GM03348 (cell line): ENCODE data around the gene SLC24A3.

Experiments
- DNase-seq: peaks from one replicate; pipeline ENCODE4 v3.0.0; 2012; ENCODE audit warnings: low spot score

Gene SLC24A3

GRCh38 chr20:19272976-19273654, 60.7 kb downstream of the SLC24A3 start:
- no peak for DNase-seq

- no peak for DNase-seq
These were observed 61.6 kb downstream of the SLC24A3 start for GRCh38 chr20:19274001-19274400.

GRCh38 chr20:19274412-19275015, 62.1 kb downstream of the SLC24A3 start:
- no peak for DNase-seq

- DNase-seq, result no peak
These were observed 62.7 kb downstream of the SLC24A3 start for GRCh38 chr20:19275038-19275629.

- DNase-seq, result no peak
These were observed 63.2 kb downstream of the SLC24A3 start for GRCh38 chr20:19275630-19276071.

- no peak for DNase-seq
These were observed 64.9 kb downstream of the SLC24A3 start for GRCh38 chr20:19277381-19277780.

- no peak for DNase-seq
These were observed 71.1 kb downstream of the SLC24A3 start for GRCh38 chr20:19283490-19284025.

- DNase-seq, result no peak
These were observed 72.1 kb downstream of the SLC24A3 start for GRCh38 chr20:19284400-19285178.

- no peak for DNase-seq
These were observed 73.0 kb downstream of the SLC24A3 start for GRCh38 chr20:19285436-19285835.

GRCh38 chr20:19288061-19288460, 75.6 kb downstream of the SLC24A3 start:
- DNase-seq, result no peak

- DNase-seq, result no peak
These were observed 76.2 kb downstream of the SLC24A3 start for GRCh38 chr20:19288636-19289035.

GRCh38 chr20:19289451-19289850, 77.0 kb downstream of the SLC24A3 start:
- no peak for DNase-seq

- DNase-seq, result no peak
These were observed 78.8 kb downstream of the SLC24A3 start for GRCh38 chr20:19291024-19291817.

GRCh38 chr20:19291818-19292132, 79.3 kb downstream of the SLC24A3 start:
- DNase-seq, result no peak

- DNase-seq, result no peak
These were observed 79.8 kb downstream of the SLC24A3 start for GRCh38 chr20:19292254-19292653.

- DNase-seq, result no peak
These were observed 82.6 kb downstream of the SLC24A3 start for GRCh38 chr20:19295076-19295475.

GRCh38 chr20:19298652-19299051, 86.2 kb downstream of the SLC24A3 start:
- no peak for DNase-seq

- DNase-seq, result no peak
These were observed 88.0 kb downstream of the SLC24A3 start for GRCh38 chr20:19300395-19300794.

GRCh38 chr20:19301142-19301541, 88.7 kb downstream of the SLC24A3 start:
- no peak for DNase-seq

- DNase-seq, result no peak
These were observed 89.4 kb downstream of the SLC24A3 start for GRCh38 chr20:19301843-19302242.

- DNase-seq, result no peak
These were observed 90.3 kb downstream of the SLC24A3 start for GRCh38 chr20:19302714-19303113.

GRCh38 chr20:19304389-19304788, 91.9 kb downstream of the SLC24A3 start:
- DNase-seq, result no peak
